Measurements from ENCODE around the gene ADGRV1.

Gene ADGRV1

DNA sequence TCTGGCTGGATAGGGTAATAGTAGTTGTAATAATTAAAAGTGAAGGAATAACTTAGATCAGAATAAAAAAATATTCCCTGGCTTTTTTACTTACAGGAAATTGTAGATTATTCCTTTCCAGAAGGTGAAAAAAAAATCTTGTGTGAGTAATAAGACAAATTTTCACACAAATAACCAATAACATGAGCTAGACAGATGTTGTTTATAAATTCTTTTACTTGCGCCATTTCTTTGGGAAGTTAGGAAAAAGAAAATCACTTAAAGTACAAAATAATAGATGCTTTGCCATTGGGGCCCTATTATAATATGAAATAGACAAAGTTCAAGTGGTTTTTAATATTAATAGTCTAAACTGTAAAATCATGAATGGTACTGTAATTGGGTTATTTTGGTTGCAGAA, 620.4 kb downstream of the ADGRV1 start:
- H3K27ac ChIP-seq (ENCODE audit: extremely low read depth, low read depth, low read length), result no peak overlapping the region
- TF ChIP-seq ZNF561 (tag by site-specific recombination; IDR thresholded peaks at IDR 0.05; ENCODE audit: borderline replicate concordance), result no peak
- TF ChIP-seq, protein P1, sequence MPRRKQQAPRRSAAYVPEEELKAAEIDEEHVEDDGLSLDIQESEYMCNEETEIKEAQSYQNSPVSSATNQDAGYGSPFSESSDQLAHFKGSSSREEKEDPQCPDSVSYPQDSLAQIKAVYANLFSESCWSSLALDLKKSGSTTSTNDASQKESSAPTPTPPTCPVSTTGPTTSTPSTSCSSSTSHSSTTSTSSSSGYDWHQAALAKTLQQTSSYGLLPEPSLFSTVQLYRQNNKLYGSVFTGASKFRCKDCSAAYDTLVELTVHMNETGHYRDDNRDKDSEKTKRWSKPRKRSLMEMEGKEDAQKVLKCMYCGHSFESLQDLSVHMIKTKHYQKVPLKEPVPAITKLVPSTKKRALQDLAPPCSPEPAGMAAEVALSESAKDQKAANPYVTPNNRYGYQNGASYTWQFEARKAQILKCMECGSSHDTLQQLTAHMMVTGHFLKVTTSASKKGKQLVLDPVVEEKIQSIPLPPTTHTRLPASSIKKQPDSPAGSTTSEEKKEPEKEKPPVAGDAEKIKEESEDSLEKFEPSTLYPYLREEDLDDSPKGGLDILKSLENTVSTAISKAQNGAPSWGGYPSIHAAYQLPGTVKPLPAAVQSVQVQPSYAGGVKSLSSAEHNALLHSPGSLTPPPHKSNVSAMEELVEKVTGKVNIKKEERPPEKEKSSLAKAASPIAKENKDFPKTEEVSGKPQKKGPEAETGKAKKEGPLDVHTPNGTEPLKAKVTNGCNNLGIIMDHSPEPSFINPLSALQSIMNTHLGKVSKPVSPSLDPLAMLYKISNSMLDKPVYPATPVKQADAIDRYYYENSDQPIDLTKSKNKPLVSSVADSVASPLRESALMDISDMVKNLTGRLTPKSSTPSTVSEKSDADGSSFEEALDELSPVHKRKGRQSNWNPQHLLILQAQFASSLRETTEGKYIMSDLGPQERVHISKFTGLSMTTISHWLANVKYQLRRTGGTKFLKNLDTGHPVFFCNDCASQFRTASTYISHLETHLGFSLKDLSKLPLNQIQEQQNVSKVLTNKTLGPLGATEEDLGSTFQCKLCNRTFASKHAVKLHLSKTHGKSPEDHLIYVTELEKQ (tag by site-specific recombination; IDR thresholded peaks at IDR 0.05; ENCODE audit: borderline replicate concordance), result no peak
- H3K4me1 ChIP-seq (ENCODE audit: control insufficient read depth, insufficient read depth, low read length), result no peaks in the 10 kb centered on the region
- ChIA-PET POLR2A (no interaction called here), CTCF (interaction anchor here (0.7 to 1.1 kb wide), 3 partner anchors 28 to 206 kb away, joined by 3 to 6 read pairs (median 3); no protein-coding TSS in a partner anchor)
- H3K36me3 ChIP-seq (ENCODE audit: control insufficient read depth in 2 of 2, insufficient read depth in 1 of 2, low read length in 2 of 2), result no peaks in the 10 kb centered on the region
- H3K4me3 ChIP-seq (ENCODE audit: low read depth, low read length), result no peak overlapping the region
- no peaks in the 10 kb centered on the region for H3K9me3 ChIP-seq (ENCODE audit: control insufficient read depth, insufficient read depth, low read depth, low read length)

- ChIA-PET CTCF (interaction anchor here (0.6 to 1.2 kb wide), 3 partner anchors 81 to 315 kb away, joined by 3 read pairs; no protein-coding TSS in a partner anchor), POLR2A (no interaction called here)
- no peaks in the 10 kb centered on the region for H3K36me3 ChIP-seq (ENCODE audit: control insufficient read depth in 2 of 2, insufficient read depth in 1 of 2, low read length in 2 of 2)
- no peaks in the 10 kb centered on the region for H3K9me3 ChIP-seq (ENCODE audit: control insufficient read depth, insufficient read depth, low read depth, low read length)
- TF ChIP-seq ZEB2 (tag by site-specific recombination; IDR thresholded peaks at IDR 0.05), result no peak
- TF ChIP-seq TCF7L2 (IDR thresholded peaks at IDR 0.05; ENCODE audit: borderline replicate concordance, low read depth, low read length), result no peak
- no peak for TF ChIP-seq ZNF549 (tag by site-specific recombination; IDR thresholded peaks at IDR 0.05)
- no peak for TF ChIP-seq ZNF560 (tag by site-specific recombination; IDR thresholded peaks at IDR 0.05; ENCODE audit: borderline replicate concordance)
- TF ChIP-seq ZNF311 (tag by site-specific recombination; IDR thresholded peaks at IDR 0.05; ENCODE audit: borderline replicate concordance), result no peak
- TF ChIP-seq ZNF146 (tag by site-specific recombination; IDR thresholded peaks at IDR 0.05), result no peak
- H3K4me1 ChIP-seq (ENCODE audit: control insufficient read depth, insufficient read depth, low read length), result no peaks in the 10 kb centered on the region
- no peak overlapping the region for H3K27ac ChIP-seq (ENCODE audit: extremely low read depth, low read depth, low read length)
- H3K4me3 ChIP-seq (ENCODE audit: low read depth, low read length), result no peak overlapping the region
Measured at GRCh38 chr5:91180506-91180905, 621.9 kb downstream of the ADGRV1 start.

DNA sequence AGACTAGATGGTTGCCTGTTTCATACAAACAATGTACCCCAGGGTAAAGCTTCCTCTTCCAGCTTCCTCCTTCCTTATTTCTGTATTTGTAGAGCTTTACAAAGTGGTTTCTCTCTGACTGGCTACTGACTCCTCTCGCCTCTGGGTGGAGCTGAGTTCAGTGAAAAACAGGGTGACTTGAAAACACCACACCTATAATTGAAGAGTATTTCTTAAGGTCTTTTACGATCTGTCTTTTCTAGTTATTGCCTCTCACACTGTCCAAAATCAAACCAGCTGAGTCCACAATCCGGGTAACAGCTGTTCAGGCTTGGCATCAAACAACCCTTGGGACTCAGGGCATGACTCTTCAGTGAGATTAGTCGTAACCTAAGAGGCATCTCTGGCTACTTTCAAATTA, 624.2 kb downstream of the ADGRV1 start:
- POLR2A ChIA-PET, result no interaction called here
- CTCF ChIA-PET, result interaction anchor here (0.6 to 0.9 kb wide), 6 partner anchors 19 to 1924 kb away, joined by 3 to 4 read pairs (median 3); partner anchors contain the start of gene ARRDC3
- H3K4me3 ChIP-seq (ENCODE audit: low read depth, low read length), result no peak overlapping the region

More for the DNA sequence above, 624.2 kb downstream of the ADGRV1 start:
- TF ChIP-seq ZNF768 (tag by site-specific recombination; IDR thresholded peaks at IDR 0.05) (no peak), ZNF510 (tag by site-specific recombination; IDR thresholded peaks at IDR 0.05; ENCODE audit: insufficient replicate concordance) (no peak), YY2 (tag by site-specific recombination; IDR thresholded peaks at IDR 0.05) (no peak), ZNF350 (tag by site-specific recombination; IDR thresholded peaks at IDR 0.05) (no peak), OVOL3 (tag by site-specific recombination; IDR thresholded peaks at IDR 0.05) (no peak), ZNF114 (tag by site-specific recombination; IDR thresholded peaks at IDR 0.05) (no peak), ZNF658 (tag by site-specific recombination; IDR thresholded peaks at IDR 0.05) (no peak), MEIS1 (CRISPR knock-in tag; IDR thresholded peaks at IDR 0.05; ENCODE audit: borderline replicate concordance) (no peak), ZNF654 (tag by site-specific recombination; IDR thresholded peaks at IDR 0.05; ENCODE audit: low read depth) (no peak), GFI1B (tag by site-specific recombination; IDR thresholded peaks at IDR 0.05) (no peak), ZNF707 (tag by site-specific recombination; IDR thresholded peaks at IDR 0.05) (no peak), ZNF155 (tag by site-specific recombination; IDR thresholded peaks at IDR 0.05) (no peak), SP7 (tag by site-specific recombination; IDR thresholded peaks at IDR 0.05) (no peak), REPIN1 (tag by site-specific recombination; IDR thresholded peaks at IDR 0.05; ENCODE audit: low read depth) (no peak), ZNF426 (tag by site-specific recombination; IDR thresholded peaks at IDR 0.05) (no peak), MYNN (tag by site-specific recombination; IDR thresholded peaks at IDR 0.05; ENCODE audit: borderline replicate concordance) (no peak), ZNF24 (tag by site-specific recombination; IDR thresholded peaks at IDR 0.05) (no peak), ZNF274 (IDR thresholded peaks at IDR 0.05; ENCODE audit: low read length) (no peak), ZNF274 (tag by site-specific recombination; IDR thresholded peaks at IDR 0.05; ENCODE audit: borderline replicate concordance) (no peak)
- TF ChIP-seq, protein P2, sequence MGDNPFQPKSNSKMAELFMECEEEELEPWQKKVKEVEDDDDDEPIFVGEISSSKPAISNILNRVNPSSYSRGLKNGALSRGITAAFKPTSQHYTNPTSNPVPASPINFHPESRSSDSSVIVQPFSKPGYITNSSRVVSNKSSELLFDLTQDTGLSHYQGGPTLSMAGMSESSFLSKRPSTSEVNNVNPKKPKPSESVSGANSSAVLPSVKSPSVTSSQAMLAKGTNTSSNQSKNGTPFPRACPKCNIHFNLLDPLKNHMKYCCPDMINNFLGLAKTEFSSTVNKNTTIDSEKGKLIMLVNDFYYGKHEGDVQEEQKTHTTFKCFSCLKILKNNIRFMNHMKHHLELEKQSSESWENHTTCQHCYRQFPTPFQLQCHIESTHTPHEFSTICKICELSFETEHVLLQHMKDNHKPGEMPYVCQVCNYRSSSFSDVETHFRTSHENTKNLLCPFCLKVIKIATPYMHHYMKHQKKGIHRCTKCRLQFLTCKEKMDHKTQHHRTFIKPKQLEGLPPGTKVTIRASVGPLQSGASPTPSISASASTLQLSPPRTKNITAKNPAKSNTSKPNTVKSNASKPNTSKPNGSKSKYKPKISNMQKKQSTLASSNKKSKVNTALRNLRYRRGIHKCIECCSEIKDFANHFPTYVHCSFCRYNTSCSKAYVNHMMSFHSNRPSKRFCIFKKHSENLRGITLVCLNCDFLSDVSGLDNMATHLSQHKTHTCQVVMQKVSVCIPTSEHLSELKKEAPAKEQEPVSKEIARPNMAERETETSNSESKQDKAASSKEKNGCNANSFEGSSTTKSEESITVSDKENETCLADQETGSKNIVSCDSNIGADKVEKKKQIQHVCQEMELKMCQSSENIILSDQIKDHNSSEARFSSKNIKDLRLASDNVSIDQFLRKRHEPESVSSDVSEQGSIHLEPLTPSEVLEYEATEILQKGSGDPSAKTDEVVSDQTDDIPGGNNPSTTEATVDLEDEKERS (tag by site-specific recombination; IDR thresholded peaks at IDR 0.05), result no peak
- Histone ChIP-seq H3K9me3 (ENCODE audit: control insufficient read depth, insufficient read depth, low read depth, low read length) (no peaks in the 10 kb centered on the region), H3K36me3 (ENCODE audit: control insufficient read depth in 2 of 2, insufficient read depth in 1 of 2, low read length in 2 of 2) (no peaks in the 10 kb centered on the region), H3K4me1 (ENCODE audit: control insufficient read depth, insufficient read depth, low read length) (no peaks in the 10 kb centered on the region), H3K27ac (ENCODE audit: extremely low read depth, low read depth, low read length) (no peak overlapping the region)
